Measurements from ENCODE around the gene SMARCC2.
"Not testable (repeated sequence)": the region's sequence is repeated elsewhere in the genome, so short reads cannot be mapped to it uniquely, and the experiment has no call there.

Gene SMARCC2

GRCh38 chr12:56206452-56207166, 17.3 kb upstream of the SMARCC2 start:
- DNase-seq: peak; percentile 72

DNA sequence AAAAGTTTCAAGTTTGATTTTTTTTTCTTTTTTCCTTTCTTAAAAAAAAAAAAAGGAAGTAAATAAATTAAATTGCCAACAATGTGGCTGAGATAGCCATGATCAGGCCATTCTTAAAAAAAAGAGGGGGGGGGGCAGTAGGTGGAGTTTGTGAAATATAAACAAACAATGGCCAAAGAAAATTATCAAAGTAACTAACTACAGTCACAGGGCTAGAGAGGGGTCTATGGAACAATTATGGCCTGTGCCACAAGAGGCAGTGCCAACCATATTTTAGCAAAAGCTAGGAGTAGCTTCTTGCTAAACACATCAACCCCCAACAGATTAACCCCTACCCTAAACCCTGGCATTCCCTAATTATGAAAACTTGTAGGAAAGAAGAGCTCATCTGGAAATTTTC, 16.2 kb upstream of the SMARCC2 start:
- no peak for DNase-seq

- no peak for DNase-seq
Measured at GRCh38 chr12:56204275-56204674, 15.0 kb upstream of the SMARCC2 start.

GRCh38 chr12:56202838-56203237, 13.6 kb upstream of the SMARCC2 start:
- DNase-seq: no peak

DNA sequence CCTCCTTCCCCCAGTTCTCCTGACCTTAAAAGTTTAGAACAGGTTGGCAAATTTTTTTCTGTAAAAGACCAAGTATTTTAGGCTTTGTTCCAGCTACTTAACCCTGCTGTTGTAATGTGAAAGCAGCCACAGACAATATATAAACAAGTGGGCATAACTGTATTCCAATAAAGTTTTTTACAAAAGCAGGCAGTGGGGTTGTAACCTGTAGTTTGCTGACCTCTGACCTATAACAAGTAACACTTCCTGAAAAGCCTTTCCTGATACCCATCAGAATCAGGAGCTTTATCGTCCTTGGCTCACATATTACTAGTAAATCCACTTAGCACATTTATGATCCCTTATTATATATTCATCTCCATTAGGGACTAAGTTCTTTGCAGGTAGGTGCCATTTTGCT, 13.1 kb upstream of the SMARCC2 start:
- no peak for DNase-seq

DNA sequence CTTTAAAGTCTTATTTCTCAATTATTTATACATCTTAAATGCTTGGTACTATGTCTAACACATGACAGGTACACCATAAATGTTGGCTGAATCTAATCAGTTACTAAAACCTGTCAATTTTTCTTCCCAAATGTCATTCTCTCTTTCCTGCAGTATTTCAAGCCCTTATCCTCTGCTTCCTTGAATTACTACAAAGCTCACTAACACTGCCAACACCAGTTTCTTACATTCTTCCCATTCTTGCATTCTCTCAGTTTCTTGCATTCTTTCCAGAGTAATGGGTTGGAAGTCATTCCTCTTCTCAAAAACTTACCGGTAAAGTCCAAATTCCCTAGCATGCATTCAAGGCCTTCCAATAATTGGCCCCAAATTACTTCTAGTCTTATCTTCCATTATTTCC, 9.6 kb upstream of the SMARCC2 start:
- DNase-seq: no peak

- no peak for DNase-seq
Measured at GRCh38 chr12:56197921-56198635, 8.8 kb upstream of the SMARCC2 start.

- DNase-seq: not testable (repeated sequence)
Measured at GRCh38 chr12:56196818-56197550, 7.7 kb upstream of the SMARCC2 start.

- peak; percentile 94 for DNase-seq
Measured at GRCh38 chr12:56193025-56193578, 3.8 kb upstream of the SMARCC2 start.

GRCh38 chr12:56192582-56192981, 3.3 kb upstream of the SMARCC2 start:
- DNase-seq: no peak

- no peak for DNase-seq
Measured at GRCh38 chr12:56190695-56191155, 1.4 kb upstream of the SMARCC2 start.

GRCh38 chr12:56189918-56190694, 823 bp upstream of the SMARCC2 start:
- DNase-seq: peak; percentile 98

DNA sequence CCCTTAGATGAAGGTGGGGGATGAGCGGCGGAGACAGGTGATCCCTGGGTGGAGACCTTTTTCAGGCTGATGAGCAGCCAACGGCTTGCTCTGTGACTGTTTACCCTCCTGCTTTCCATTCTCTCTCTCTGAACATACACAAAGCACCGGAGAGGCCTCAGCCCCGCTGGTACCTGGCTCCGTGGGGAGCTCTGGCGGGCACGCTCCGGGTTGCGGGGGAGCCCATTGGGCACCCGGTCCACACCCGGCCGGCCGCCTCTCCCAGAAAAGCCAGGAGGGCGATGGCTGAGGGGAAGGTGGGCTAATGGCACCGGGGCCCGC, 545 bp downstream of the SMARCC2 start:
- DNase-seq: no peak

- peak; percentile 28 for DNase-seq
Measured at GRCh38 chr12:56188131-56188777, 1.0 kb downstream of the SMARCC2 start.

DNA sequence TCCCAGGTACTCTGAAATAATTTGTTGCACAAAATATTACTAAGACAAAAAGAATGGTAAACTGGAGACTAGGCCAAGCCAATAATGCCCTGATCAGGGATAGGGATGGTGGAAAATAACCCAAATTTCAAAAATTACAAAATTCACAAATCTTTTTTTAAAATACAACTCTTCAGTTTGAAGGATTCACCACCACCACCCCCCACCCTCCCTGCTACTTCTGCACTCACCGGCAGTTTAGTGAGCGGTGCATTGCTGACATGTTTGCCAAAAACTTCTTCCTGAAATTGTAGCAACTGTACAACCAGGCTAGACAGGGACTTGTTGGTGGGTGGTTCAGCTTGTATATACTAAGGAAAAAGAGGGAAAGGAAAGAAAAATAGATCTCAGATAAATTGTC, 2.3 kb downstream of the SMARCC2 start:
- no peak for DNase-seq

- DNase-seq: no peak
Measured at GRCh38 chr12:56178347-56178746, 10.9 kb downstream of the SMARCC2 start.

DNA sequence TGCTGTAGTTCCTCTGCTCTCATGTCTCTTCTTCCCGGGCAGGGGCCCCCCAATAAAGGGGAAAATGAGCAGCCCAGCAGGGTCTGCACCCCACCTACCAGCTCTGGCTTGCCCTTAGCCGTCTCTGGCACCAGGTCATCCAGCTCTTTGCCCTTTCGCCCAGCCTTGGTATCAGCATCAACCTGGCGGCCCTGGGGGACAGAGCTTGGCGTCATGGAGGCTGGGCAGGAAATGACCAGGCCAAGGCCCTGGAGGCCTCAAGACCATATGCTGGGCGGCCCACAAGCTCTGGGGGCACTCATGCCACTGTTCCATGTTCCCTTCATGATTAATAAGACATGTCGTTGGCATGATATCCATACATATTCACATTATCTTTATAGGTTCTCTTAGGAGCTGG, 16.4 kb downstream of the SMARCC2 start:
- no peak for DNase-seq

- no peak for DNase-seq
Measured at GRCh38 chr12:56169229-56169759, 20.0 kb downstream of the SMARCC2 start.

GRCh38 chr12:56165369-56165768, 23.9 kb downstream of the SMARCC2 start:
- DNase-seq: no peak

DNA sequence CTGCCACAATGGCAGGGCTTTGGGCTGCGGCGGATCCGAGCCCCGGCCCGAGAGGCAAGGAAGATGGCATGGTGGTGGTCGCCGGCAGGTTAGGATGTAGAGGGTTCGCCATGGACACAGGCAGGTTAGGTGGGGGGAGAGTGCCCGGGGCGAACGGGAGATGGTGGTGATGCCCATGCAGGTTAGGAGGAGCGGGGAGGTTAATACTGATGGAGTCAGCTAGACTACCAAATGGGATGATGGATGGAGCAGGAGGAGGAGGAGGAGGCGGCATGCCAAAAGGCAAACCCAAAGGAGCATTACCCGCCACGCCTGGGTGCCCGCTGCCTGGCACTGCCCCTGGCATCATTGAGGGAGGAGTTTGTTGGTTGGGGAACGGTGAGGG, 24.9 kb downstream of the SMARCC2 start:
- DNase-seq: no peak

- DNase-seq: no peak
Measured at GRCh38 chr12:56163533-56164344, 25.5 kb downstream of the SMARCC2 start.

Measured in eye (tissue), 1 donor.